ENCODE results near the gene SAPCD2.

- TF ChIP-seq CTCF (IDR thresholded peaks at IDR 0.05), result no peak
- TF ChIP-seq POLR2A (IDR thresholded peaks at IDR 0.05), result no peak
These were observed 15.7 kb upstream of the SAPCD2 start for GRCh38 chr9:137085920-137086530.

Data from uterus (tissue), 2 donors.